Measurements from ENCODE around the gene BHLHE23. TPM values are rescaled to one million over a fixed set of nuclear protein-coding genes. Genes with fewer than 3 reads are reported as not detected.

The BHLHE23 gene
- total RNA-seq, 2 experiments from 2014 or later = not detected

DNA sequence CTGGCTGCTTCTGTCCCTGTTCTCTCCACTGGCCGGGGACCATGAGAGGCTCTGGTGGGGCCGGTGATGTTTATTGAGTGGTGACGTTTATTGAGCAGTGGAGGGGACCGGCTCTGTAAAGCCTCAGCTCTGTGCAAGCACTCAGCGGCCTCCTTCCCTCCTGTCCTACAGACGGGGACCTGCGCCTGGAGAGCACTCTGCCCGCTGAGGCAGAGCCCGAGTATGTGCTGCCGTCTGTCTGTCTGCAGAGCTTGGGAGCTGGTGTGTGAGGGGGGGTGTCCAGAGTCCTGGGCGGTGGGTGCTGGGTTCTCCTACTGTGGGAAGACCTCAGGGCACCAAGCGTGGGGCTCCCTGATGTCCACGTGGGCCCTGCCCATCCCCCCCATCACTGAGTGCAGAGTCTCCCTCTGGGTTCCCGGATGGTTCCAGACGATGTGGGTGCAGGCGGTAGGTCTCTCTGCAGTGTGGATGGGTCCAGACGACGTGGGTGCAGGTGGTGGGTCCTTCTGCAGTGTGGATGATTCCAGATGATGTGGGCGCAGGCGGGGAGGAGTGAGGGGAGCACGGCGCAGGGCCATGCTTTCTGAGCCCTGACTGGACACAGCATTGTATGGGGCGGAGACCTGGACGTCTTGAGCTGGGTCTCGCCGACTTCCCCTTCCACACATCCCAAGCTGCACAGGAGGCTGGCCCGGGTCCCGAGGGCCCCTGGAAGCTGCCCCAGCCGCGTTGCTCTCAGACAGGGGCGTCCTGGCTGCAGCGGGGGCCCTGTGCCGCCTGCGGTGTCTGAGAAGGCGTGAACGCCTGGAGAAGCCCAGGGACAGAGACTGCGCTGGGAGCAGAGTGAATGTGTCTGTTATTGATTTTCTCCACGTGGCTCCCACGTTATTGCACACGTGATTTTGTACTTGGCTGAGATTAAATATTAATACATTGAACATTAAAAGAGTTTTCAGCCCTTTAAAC, 14.9 kb upstream of the BHLHE23 start:
- H3K9me3 ChIP-seq (ENCODE audit: low read length) = no peaks in the 10 kb centered on the region
- no peak for DNase-seq (ENCODE audit: low spot score)
- H3K4me2 ChIP-seq (ENCODE audit: low read length) = no peak overlapping the region
- no peak overlapping the region for H3K27ac ChIP-seq (ENCODE audit: low read depth, low read length, poor library complexity, severe bottlenecking)
- no peak overlapping the region for H3K4me3 ChIP-seq (ENCODE audit: low read depth, low read length, poor library complexity, severe bottlenecking)
- CTCF ChIA-PET (ENCODE audit: unreplicated experiment) = no interaction called here
- H2AFZ ChIP-seq (ENCODE audit: low read length) = no peak overlapping the region
- no peaks in the 10 kb centered on the region for H4K20me1 ChIP-seq (ENCODE audit: insufficient read depth, low read length)
- no TSS peak for BruUV-seq (replicated peaks)
- H3K79me2 ChIP-seq (ENCODE audit: insufficient read depth, low read depth, low read length) = no peaks in the 10 kb centered on the region
- no peak for TF ChIP-seq EZH2phosphoT487 (IDR thresholded peaks at IDR 0.05; ENCODE audit: borderline replicate concordance, low read depth, low read length)
- TF ChIP-seq, protein P1, sequence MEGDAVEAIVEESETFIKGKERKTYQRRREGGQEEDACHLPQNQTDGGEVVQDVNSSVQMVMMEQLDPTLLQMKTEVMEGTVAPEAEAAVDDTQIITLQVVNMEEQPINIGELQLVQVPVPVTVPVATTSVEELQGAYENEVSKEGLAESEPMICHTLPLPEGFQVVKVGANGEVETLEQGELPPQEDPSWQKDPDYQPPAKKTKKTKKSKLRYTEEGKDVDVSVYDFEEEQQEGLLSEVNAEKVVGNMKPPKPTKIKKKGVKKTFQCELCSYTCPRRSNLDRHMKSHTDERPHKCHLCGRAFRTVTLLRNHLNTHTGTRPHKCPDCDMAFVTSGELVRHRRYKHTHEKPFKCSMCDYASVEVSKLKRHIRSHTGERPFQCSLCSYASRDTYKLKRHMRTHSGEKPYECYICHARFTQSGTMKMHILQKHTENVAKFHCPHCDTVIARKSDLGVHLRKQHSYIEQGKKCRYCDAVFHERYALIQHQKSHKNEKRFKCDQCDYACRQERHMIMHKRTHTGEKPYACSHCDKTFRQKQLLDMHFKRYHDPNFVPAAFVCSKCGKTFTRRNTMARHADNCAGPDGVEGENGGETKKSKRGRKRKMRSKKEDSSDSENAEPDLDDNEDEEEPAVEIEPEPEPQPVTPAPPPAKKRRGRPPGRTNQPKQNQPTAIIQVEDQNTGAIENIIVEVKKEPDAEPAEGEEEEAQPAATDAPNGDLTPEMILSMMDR (conservative IDR thresholded peaks at IDR 0.05; ENCODE audit: low read length) = no peak
- intact Hi-C loops (cut with micrococcal nuclease; ENCODE audit: unreplicated experiment) = no loop called here
- no peaks in the 10 kb centered on the region for H3K9me2 ChIP-seq (ENCODE audit: insufficient read depth, low read length)
- H3K36me3 ChIP-seq (ENCODE audit: insufficient read depth, low read length) = no peaks in the 10 kb centered on the region
- H3K4me1 ChIP-seq (ENCODE audit: insufficient read depth, low read length, poor library complexity, severe bottlenecking) = no peaks in the 10 kb centered on the region
- POLR2A ChIA-PET = no interaction called here

DNA sequence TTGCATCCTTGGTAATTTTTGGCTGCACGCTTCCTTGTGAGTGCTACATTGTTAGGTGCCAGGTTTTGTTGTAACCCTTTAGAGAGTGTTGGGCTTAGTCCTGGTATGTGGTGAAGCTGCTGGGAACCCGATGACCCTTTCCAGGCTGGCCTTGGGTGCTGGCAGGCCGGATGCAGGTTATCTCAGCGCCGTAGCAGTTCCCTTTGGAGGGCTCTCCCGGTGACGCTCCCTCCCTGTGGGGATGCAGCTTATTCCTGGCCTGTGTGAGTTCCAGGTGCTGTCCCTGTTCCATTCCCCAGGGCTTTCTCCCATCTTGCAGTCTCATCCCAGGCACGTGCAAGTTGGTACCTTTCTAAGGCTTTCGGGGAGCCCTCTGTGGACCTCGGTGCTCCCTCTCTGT, 13.9 kb upstream of the BHLHE23 start:
- no peak overlapping the region for H2AFZ ChIP-seq (ENCODE audit: low read length)
- no peak for DNase-seq (ENCODE audit: low spot score)
- H3K9me3 ChIP-seq (ENCODE audit: low read length) = no peaks in the 10 kb centered on the region
- no peak overlapping the region for H3K27ac ChIP-seq (ENCODE audit: low read depth, low read length, poor library complexity, severe bottlenecking)
- H3K4me3 ChIP-seq (ENCODE audit: low read depth, low read length, poor library complexity, severe bottlenecking) = no peak overlapping the region
- POLR2A ChIA-PET = no interaction called here
- no peaks in the 10 kb centered on the region for H3K9me2 ChIP-seq (ENCODE audit: insufficient read depth, low read length)
- H4K20me1 ChIP-seq (ENCODE audit: insufficient read depth, low read length) = no peaks in the 10 kb centered on the region
- BruUV-seq (replicated peaks) = no TSS peak
- H3K4me1 ChIP-seq (ENCODE audit: insufficient read depth, low read length, poor library complexity, severe bottlenecking) = no peaks in the 10 kb centered on the region
- H3K79me2 ChIP-seq (ENCODE audit: insufficient read depth, low read depth, low read length) = no peaks in the 10 kb centered on the region
- H3K4me2 ChIP-seq (ENCODE audit: low read length) = no peak overlapping the region
- no peaks in the 10 kb centered on the region for H3K36me3 ChIP-seq (ENCODE audit: insufficient read depth, low read length)
- intact Hi-C loops (cut with micrococcal nuclease; ENCODE audit: unreplicated experiment) = no loop called here
- CTCF ChIA-PET (ENCODE audit: unreplicated experiment) = no interaction called here
- TF ChIP-seq, protein P1 (conservative IDR thresholded peaks at IDR 0.05; ENCODE audit: low read length) = no peak
- no peak for TF ChIP-seq EZH2phosphoT487 (IDR thresholded peaks at IDR 0.05; ENCODE audit: borderline replicate concordance, low read depth, low read length)

DNA sequence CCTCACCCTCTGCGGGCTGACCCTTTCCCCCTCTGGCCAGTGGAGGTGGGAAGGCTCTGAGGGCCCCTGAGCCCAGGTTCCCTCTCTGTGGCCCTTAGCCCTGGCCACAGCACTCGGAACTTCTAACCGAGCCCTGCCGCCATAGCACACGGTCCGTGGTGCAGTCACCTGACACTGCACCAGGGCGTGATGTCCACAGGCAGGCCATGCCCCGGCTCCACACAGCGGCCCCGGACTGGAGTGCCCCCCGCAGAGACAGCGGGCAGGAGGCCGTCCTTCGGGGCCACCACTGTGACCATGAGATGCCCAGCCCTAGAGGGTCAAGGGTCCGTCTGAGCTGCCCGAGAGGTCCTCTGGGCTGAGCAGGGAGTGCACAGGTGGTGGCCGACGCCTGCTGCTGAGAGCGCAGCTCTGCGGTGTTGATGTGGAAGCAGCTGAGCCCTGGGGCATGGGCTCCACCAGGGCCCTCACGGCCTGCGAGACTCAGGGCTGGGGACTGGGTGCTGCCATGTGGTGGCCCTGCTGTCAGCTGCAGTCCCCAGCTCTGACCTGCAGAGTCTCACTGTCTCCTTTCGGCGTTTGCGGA, 11.2 kb upstream of the BHLHE23 start:
- Histone ChIP-seq H3K4me2 (ENCODE audit: low read length) (no peak overlapping the region), H3K79me2 (ENCODE audit: insufficient read depth, low read depth, low read length) (no peaks in the 10 kb centered on the region), H3K36me3 (ENCODE audit: insufficient read depth, low read length) (no peaks in the 10 kb centered on the region), H4K20me1 (ENCODE audit: insufficient read depth, low read length) (no peaks in the 10 kb centered on the region), H3K9me3 (ENCODE audit: low read length) (peaks cover 9% of the 10 kb centered on the region; the same call in 1 of the 2 replicates), H2AFZ (ENCODE audit: low read length) (no peak overlapping the region), H3K4me1 (ENCODE audit: insufficient read depth, low read length, poor library complexity, severe bottlenecking) (no peaks in the 10 kb centered on the region), H3K4me3 (ENCODE audit: low read depth, low read length, poor library complexity, severe bottlenecking) (no peak overlapping the region), H3K9me2 (ENCODE audit: insufficient read depth, low read length) (no peaks in the 10 kb centered on the region), H3K27ac (ENCODE audit: low read depth, low read length, poor library complexity, severe bottlenecking) (no peak overlapping the region)
- intact Hi-C loops (cut with micrococcal nuclease; ENCODE audit: unreplicated experiment) = no loop called here
- TF ChIP-seq EZH2phosphoT487 (IDR thresholded peaks at IDR 0.05; ENCODE audit: borderline replicate concordance, low read depth, low read length) = no peak
- TF ChIP-seq, protein P1 (conservative IDR thresholded peaks at IDR 0.05; ENCODE audit: low read length) = no peak
- no TSS peak for BruUV-seq (replicated peaks)
- no peak for DNase-seq (ENCODE audit: low spot score)
- ChIA-PET CTCF (ENCODE audit: unreplicated experiment) (no interaction called here), POLR2A (no interaction called here)

Data from OCI-LY7 (cell line).